Activated T-helper 17 cell treated with anti-CD3 and anti-CD28 coated beads, Interleukin-2, amount 50 U/mL, for 72 hours (primary cell): ENCODE data around the gene LRMDA. TPM values are rescaled to one million over a fixed set of nuclear protein-coding genes. Genes with fewer than 3 reads are reported as not detected.

ENCODE experiments used
- ATAC-seq: fragments of 150-1000 bp; cut with Tn5 transposase; replicated peaks from 2 replicates; pipeline ENCODE4 v1.10.0; 2021; ENCODE audit warnings: mild to moderate bottlenecking, moderate library complexity
- H3K27ac Mint-ChIP-seq: one replicate; pipeline ENCODE4 v1.8.0; 2022; ENCODE audit warnings: mixed read lengths
- H3K27me3 Mint-ChIP-seq: one replicate; pipeline ENCODE4 v1.8.0; 2022; ENCODE audit warnings: mixed read lengths
- H3K36me3 Mint-ChIP-seq: one replicate; pipeline ENCODE4 v1.8.0; 2022; ENCODE audit warnings: low read depth, mild to moderate bottlenecking, mixed read lengths
- H3K4me1 Mint-ChIP-seq: one replicate; pipeline ENCODE4 v1.8.0; 2022; ENCODE audit warnings: mixed read lengths
- H3K4me3 Mint-ChIP-seq: one replicate; pipeline ENCODE4 v1.8.0; 2022; ENCODE audit warnings: mild to moderate bottlenecking, mixed read lengths
- H3K9me3 Mint-ChIP-seq: one replicate; pipeline ENCODE4 v1.8.0; 2022; ENCODE audit warnings: mixed read lengths
- total RNA-seq, 2 donors: library from RNA; stranded (reverse); gene quantifications; one replicate each; pipeline ENCODE4 v1.2.3, GENCODE V29; 2022

LRMDA gene
- total RNA-seq, 2 donors from 2014 or later: not detected

DNA sequence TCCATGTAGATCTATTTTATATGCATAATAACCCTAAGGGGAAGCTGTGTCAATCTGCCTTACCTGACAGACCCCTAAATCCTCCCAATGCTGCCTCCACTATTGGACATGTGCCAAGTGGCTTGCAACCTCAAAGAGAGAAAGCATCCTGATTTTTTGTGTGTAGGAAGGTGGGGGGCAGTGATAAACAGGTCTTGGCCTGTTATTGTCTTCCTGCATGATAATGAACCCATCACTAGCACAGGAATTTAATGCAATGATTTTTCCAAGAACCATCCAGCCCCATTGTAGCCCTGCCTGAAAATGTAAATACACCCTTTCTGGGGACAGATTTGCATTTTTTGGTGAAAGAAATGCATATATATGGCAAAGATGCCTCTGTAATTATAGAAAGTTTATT, 850.2 kb downstream of the LRMDA start:
- Mint-ChIP-seq H3K27me3 (no peaks in the 10 kb centered on the region), H3K9me3 (peaks cover 4% of the 10 kb centered on the region), H3K4me3 (no peak overlapping the region), H3K4me1 (no peaks in the 10 kb centered on the region), H3K27ac (no peak overlapping the region), H3K36me3 (no peaks in the 10 kb centered on the region)
- no peak for ATAC-seq

DNA sequence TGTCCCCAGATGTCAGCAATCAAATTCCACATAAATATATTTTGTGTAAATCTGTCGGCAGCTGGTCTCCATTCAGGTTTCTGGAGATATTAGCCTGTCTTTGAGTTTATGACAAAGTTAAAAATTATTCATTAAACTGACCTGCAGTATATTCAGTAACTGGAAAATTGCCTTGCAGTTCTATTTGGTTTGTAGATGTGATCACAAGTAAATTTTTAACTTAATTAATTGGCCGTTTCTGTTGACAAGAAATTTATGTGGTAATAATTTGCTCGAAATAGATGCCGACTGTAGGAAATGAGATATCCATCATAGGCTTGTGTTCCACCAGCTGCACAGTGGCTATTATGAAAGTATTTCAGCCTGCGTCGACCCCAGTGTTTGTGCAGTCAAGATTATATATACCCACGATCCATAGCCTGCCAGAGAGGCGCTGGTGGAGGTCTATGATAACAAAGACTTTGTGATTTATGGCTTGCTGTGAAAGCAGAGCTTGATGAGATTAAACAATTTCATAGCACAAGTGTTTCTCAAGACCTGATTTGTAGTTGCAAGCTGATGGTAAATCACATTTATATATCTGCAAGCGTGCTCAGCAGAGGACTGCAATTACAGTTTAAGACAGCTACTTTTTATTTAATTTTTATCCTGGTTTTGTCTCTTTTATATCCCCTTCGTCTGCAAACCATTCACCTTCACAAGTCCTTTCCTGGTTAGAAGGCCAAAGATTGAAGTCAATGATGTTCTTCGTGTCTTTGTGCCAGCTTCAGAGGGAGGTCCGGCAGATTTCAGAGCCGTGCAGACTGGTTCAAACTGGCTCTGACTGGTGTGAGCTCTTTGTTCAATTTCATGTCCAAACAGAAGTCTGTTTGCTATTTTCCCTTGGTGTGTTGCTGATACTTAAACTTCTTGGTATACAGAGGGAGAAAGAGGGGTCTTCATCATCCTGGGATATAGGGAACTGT, 850.9 kb downstream of the LRMDA start:
- Mint-ChIP-seq H3K4me3 (no peak overlapping the region), H3K36me3 (no peaks in the 10 kb centered on the region), H3K9me3 (peaks cover 4% of the 10 kb centered on the region), H3K4me1 (no peaks in the 10 kb centered on the region), H3K27ac (no peak overlapping the region), H3K27me3 (no peaks in the 10 kb centered on the region)
- ATAC-seq: no peak

DNA sequence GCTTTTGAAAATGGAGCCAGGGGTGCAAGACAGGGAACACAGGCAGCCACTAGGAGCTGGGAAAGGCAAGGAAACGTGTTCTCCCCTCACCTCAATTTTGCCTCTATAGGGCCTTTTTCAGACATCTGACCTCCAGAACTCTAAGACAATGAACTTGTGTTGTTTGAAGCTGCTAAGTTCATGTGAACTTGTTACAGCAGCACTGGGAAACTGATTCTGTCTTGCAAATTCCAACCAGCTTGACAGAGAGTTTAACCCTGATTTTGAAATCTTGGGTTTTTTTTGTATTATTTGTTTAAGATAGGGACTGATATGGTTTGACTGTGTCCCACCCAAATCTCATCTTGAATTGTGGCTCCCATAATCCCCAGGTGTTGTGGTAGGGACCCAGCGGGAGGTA, 852.9 kb downstream of the LRMDA start:
- Mint-ChIP-seq H3K27ac (no peak overlapping the region), H3K36me3 (no peaks in the 10 kb centered on the region), H3K4me3 (no peak overlapping the region), H3K27me3 (no peaks in the 10 kb centered on the region), H3K9me3 (peaks cover 4% of the 10 kb centered on the region), H3K4me1 (no peaks in the 10 kb centered on the region)
- no peak for ATAC-seq

DNA sequence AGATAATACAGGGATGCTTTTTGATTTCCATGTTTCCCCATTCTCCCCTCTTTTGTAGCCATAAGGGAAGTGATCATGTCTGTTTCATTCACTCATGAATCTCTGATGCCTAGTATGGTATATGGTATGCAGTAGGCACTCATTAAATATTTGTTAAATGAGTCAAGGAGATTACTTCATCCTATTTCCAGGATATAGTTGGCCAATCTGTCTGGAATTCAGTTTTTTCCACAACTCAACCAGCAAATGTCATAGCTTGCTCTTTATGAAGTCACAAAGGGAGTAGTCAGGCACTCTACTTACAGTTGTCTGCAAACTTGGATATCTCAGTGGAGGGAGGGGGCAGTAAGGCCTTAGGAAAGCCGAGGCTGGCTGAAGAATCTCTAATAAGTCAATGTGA, 853.6 kb downstream of the LRMDA start:
- no peaks in the 10 kb centered on the region for H3K27me3 Mint-ChIP-seq
- H3K4me1 Mint-ChIP-seq: no peaks in the 10 kb centered on the region
- no peaks in the 10 kb centered on the region for H3K36me3 Mint-ChIP-seq
- ATAC-seq: no peak
- H3K4me3 Mint-ChIP-seq: no peak overlapping the region
- H3K9me3 Mint-ChIP-seq: peaks cover 4% of the 10 kb centered on the region
- H3K27ac Mint-ChIP-seq: no peak overlapping the region

DNA sequence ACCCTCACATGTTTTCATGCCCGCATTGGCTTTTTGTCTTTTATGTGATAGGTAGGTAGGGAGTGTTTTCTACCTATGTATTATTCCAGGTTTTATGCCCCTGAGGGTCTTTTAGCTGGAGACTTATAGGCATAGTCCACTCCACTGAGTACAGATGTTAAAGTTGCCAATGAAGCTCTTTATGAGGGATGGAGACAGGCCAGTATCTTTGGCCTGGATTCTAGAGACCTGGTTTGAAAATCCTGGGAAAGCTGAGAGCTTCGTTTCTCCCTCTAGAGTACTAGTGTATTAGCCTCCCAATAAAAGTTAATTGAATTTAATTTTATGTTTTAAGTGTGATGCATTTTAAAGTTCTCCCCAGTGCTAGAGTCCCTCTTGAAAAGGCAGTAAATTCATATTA, 854.1 kb downstream of the LRMDA start:
- no peak for ATAC-seq
- H3K4me3 Mint-ChIP-seq: no peak overlapping the region
- no peaks in the 10 kb centered on the region for H3K27me3 Mint-ChIP-seq
- no peak overlapping the region for H3K27ac Mint-ChIP-seq
- H3K4me1 Mint-ChIP-seq: no peaks in the 10 kb centered on the region
- no peaks in the 10 kb centered on the region for H3K36me3 Mint-ChIP-seq
- peaks cover 4% of the 10 kb centered on the region for H3K9me3 Mint-ChIP-seq

DNA sequence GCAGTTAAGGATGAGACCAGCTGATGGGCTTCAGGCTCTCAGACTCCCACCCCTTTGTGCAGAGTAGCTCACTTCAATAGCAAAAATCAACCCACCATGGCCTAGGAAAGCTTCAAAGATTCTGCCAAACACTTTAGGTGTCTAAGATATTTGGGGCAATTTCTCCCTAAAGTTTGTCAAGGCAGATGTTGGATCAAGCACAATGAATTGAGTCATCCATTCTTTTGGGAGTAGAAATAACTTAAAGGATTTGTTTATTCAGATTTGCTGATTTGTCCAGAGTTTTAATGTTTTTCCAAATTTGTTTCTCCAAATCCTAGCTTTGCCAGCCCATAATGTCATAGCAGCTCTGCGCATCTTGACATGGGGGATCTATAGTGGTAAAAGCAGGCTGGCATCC, 855.1 kb downstream of the LRMDA start:
- Mint-ChIP-seq H3K9me3 (peaks cover 4% of the 10 kb centered on the region), H3K27ac (no peak overlapping the region), H3K4me1 (no peaks in the 10 kb centered on the region)

DNA sequence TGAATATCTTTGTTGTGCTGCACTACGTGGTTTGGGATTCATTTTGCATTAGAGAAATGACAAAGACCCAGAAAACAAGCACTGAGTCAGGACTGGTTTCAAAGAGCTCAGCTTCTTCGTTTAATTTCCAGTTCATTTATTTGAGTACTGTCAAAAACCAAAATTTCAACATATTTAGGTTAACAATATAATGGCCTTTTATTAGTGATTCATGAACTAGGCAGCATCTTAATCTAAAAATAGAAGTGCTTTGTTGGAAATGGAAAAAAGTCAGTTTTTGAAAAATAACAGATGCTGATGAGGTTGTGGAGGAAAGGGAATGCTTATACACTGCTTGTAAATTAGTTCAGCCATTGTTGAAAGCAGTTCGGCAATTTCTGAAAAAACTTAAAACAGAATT, 856.4 kb downstream of the LRMDA start:
- no peaks in the 10 kb centered on the region for H3K36me3 Mint-ChIP-seq
- no peak overlapping the region for H3K4me3 Mint-ChIP-seq
- no peaks in the 10 kb centered on the region for H3K4me1 Mint-ChIP-seq
- no peaks in the 10 kb centered on the region for H3K27me3 Mint-ChIP-seq
- no peak overlapping the region for H3K27ac Mint-ChIP-seq
- peaks cover 4% of the 10 kb centered on the region for H3K9me3 Mint-ChIP-seq
- ATAC-seq: no peak

More for the DNA sequence above, 855.1 kb downstream of the LRMDA start:
- Mint-ChIP-seq H3K4me3 (no peak overlapping the region), H3K36me3 (no peaks in the 10 kb centered on the region), H3K27me3 (no peaks in the 10 kb centered on the region)
- no peak for ATAC-seq

DNA sequence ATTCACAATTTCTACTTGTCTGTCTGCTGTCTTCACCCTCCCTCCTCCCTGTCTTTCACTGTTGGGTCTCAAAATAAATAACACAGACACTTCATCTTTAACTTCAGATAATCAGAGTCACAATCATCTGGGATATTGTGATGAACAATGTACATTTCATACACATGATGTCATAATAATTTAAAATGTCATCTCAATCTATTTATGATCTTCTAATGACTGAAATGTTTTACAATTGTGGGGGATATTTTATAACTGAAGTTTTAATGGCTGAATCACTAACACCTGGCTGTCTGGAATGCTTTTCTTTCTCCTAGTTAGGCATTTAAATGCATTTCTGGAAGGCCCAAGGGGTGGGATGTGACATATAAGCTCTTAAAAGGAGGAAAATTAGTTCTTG, 859.8 kb downstream of the LRMDA start:
- no peaks in the 10 kb centered on the region for H3K36me3 Mint-ChIP-seq
- ATAC-seq: no peak
- no peak overlapping the region for H3K4me3 Mint-ChIP-seq
- H3K4me1 Mint-ChIP-seq: no peaks in the 10 kb centered on the region
- H3K27ac Mint-ChIP-seq: no peak overlapping the region
- H3K27me3 Mint-ChIP-seq: no peaks in the 10 kb centered on the region
- no peaks in the 10 kb centered on the region for H3K9me3 Mint-ChIP-seq

DNA sequence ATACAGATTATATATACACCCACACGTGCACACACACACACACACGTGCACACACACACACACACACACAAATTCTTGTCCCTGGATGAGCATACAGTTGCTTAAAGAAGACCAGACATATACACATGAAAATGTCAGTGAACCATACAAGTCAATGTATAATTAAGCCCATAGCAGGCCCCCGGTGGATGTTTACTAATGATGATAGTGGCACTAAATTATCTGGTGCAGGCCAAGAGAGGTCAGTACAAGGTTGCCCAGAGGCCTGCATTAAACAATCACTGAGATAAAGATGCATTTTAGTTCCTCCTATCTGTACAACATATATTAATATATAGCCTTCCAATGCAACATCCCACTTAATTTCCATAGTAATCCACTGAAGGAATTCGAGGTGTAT, 860.5 kb downstream of the LRMDA start:
- Mint-ChIP-seq H3K4me1 (no peaks in the 10 kb centered on the region), H3K27me3 (no peaks in the 10 kb centered on the region), H3K4me3 (no peak overlapping the region), H3K36me3 (no peaks in the 10 kb centered on the region), H3K27ac (no peak overlapping the region), H3K9me3 (no peaks in the 10 kb centered on the region)
- ATAC-seq: no peak

DNA sequence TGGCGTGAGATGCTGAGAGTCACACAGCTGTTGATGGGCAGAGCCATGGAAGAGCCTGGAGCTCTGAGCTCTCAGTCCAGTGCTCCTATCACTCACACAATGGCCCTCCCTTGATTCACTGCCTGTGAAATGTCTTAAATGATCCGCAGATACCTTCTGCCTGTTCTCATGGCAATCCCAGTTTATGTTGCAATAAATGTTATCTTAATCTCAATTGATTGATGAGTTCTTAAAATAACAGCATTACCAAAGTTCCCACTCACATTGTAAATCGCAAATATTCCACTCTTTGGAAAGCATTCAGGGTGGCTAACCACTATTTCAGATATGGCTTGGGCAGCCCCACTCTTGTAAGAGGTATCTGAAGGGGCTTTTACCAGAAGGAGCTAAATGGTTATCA, 865.5 kb downstream of the LRMDA start:
- no peak for ATAC-seq
- no peak overlapping the region for H3K4me3 Mint-ChIP-seq
- H3K27me3 Mint-ChIP-seq: no peaks in the 10 kb centered on the region
- no peak overlapping the region for H3K27ac Mint-ChIP-seq
- H3K4me1 Mint-ChIP-seq: no peaks in the 10 kb centered on the region
- no peaks in the 10 kb centered on the region for H3K9me3 Mint-ChIP-seq
- H3K36me3 Mint-ChIP-seq: no peaks in the 10 kb centered on the region

DNA sequence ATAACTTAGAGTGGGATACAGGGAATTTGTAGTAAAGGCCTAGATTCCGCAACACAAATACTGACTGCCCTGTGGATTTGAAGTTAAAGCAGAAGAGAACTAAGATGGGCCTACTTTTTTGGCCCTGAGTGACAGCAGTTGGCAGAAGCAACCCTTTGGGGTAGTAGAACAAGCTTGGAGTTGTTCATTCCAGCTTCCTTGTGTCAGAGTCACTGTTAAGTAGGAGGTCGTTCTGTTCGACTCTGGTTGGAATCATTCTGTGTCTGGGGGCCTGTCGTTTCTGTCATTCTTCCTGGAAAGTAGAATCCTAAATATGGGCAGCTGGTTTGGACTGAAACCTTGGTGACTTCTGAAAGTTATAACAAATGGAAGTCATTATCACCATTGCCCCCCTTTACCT, 865.9 kb downstream of the LRMDA start:
- ATAC-seq: no peak
- Mint-ChIP-seq H3K4me3 (no peak overlapping the region), H3K4me1 (no peaks in the 10 kb centered on the region), H3K27ac (no peak overlapping the region), H3K27me3 (no peaks in the 10 kb centered on the region), H3K9me3 (no peaks in the 10 kb centered on the region), H3K36me3 (no peaks in the 10 kb centered on the region)

DNA sequence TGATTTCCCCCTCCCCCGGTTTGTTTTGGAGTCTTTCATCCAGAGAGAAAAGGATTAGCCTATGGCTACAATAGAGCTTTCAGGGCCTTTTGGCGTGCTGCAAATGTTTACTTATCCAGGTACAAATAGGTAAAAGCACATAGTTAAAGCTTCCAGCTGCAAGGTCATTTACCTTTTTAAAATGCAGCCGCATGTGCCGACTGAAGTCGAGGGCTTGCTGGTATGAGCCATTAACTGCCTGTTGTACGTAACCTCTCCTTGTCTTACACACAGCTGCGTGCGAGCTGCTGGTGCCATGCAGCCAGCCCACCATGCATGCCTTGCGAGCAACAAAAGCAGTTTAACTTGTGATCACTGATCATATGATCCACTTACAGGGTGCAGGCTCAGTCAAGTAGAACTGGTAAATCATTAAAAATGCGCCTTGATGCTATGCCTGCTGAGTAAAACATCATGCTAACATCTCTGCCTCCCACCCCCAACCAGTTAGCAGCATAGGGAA, 866.4 kb downstream of the LRMDA start:
- H3K4me1 Mint-ChIP-seq: no peaks in the 10 kb centered on the region
- ATAC-seq: no peak
- H3K4me3 Mint-ChIP-seq: no peak overlapping the region
- H3K9me3 Mint-ChIP-seq: no peaks in the 10 kb centered on the region
- H3K27me3 Mint-ChIP-seq: no peaks in the 10 kb centered on the region
- no peak overlapping the region for H3K27ac Mint-ChIP-seq
- H3K36me3 Mint-ChIP-seq: no peaks in the 10 kb centered on the region

DNA sequence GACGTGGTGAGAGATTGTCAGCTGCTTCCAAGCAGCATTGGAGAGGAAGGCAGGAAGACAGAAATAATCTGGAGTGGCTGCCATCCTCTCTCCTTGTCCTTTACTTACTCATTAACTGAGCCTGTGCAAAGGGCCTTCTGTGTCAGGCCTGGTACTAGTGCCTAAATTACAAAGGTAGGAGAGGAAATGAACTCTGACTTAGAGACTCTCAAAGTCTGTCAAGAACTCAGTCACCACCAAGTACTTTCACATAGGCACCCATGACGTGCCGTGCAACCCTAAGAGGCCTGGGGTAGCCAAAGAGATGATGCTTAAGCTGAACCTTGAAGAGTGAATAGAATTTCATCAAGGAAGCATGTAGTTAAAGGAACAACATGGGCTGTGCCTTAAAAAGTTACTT, 866.9 kb downstream of the LRMDA start:
- Mint-ChIP-seq H3K27ac (no peak overlapping the region), H3K27me3 (no peaks in the 10 kb centered on the region)

DNA sequence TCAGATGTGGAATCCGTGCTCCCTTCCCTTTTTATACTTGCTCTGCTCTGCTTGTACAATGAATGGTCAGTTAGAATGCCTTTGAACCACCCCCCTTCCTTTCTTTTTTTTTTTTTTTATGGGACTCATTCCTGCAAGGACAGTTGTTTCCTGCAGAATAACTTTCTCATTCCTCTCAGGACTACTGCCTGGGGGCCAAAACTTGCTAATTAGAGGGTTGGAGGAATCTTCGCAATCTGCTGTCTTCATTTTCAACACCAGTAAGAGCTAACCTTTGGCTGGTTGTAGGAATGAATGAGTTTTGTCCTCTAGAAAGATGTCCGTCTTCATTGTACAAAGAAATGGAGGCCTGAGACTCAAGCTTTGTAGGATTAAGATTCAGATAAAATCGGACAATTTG, 868.1 kb downstream of the LRMDA start:
- no peak for ATAC-seq
- Mint-ChIP-seq H3K4me1 (no peaks in the 10 kb centered on the region), H3K4me3 (no peak overlapping the region), H3K9me3 (no peaks in the 10 kb centered on the region), H3K27ac (no peak overlapping the region), H3K36me3 (no peaks in the 10 kb centered on the region), H3K27me3 (peaks cover 4% of the 10 kb centered on the region)

More for the DNA sequence above, 866.9 kb downstream of the LRMDA start:
- H3K9me3 Mint-ChIP-seq: no peaks in the 10 kb centered on the region
- no peaks in the 10 kb centered on the region for H3K4me1 Mint-ChIP-seq
- ATAC-seq: no peak
- no peaks in the 10 kb centered on the region for H3K36me3 Mint-ChIP-seq
- no peak overlapping the region for H3K4me3 Mint-ChIP-seq

DNA sequence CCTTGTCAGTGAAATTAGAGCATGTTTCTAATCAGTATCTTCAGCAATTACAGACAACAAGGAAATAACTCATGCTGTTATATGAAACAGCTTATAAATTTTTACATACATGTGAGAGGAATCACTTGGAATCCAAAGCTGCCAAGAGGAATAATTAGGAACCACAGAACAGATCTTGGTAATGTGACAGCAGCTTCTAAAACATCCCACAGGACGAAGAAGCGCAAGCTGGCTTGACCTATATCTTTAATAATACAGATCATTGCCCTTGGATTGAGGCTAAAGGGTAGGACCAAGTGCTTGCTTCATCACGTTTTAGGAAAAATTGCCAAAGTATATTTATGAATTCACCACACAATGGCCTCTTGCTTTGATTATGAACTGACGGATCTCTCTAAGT, 869.8 kb downstream of the LRMDA start:
- no peaks in the 10 kb centered on the region for H3K9me3 Mint-ChIP-seq
- H3K4me1 Mint-ChIP-seq: no peaks in the 10 kb centered on the region
- no peak overlapping the region for H3K27ac Mint-ChIP-seq
- no peaks in the 10 kb centered on the region for H3K36me3 Mint-ChIP-seq
- ATAC-seq: no peak
- H3K27me3 Mint-ChIP-seq: peaks cover 6% of the 10 kb centered on the region
- H3K4me3 Mint-ChIP-seq: no peak overlapping the region
